K562 (cell line): Measurements from ENCODE around the gene CYP51A1. TPM values are rescaled to one million over a fixed set of nuclear protein-coding genes. Genes with fewer than 3 reads are reported as not detected.
A peak's percentile ranks its signal among the peaks of the same experiment; 100 is the strongest.

Experiments
- ADNP ChIP-seq: fragments of 200-800 bp; sonication (Bioruptor generic); IDR thresholded peaks from 2 replicates; pipeline ENCODE4 v1.6.1; 2016; ENCODE audit warnings: missing genetic modification characterization, missing compliant biosample characterization
- BRF1 ChIP-seq: IDR thresholded peaks from 3 replicates; pipeline ENCODE4 v1.6.1; 2011; ENCODE audit warnings: borderline replicate concordance, mild to moderate bottlenecking; ENCODE audit not compliant: insufficient read length; ENCODE audit errors: extremely low read depth
- CBX3 ChIP-seq, 2 experiments: IDR thresholded peaks; 1 replicate in 1 of 2; 2 replicates in 1 of 2; pipeline ENCODE4 v1.6.1; 2012; ENCODE audit warnings: inconsistent platforms in 2 of 2, low read length in 2 of 2, borderline replicate concordance in 1 of 2, control low read depth in 1 of 2
- CREBBP ChIP-seq: IDR thresholded peaks from one replicate; pipeline ENCODE4 v1.6.1; 2012; ENCODE audit warnings: low read depth, mild to moderate bottlenecking, control low read depth, inconsistent platforms, low read length
- DDX20 ChIP-seq: fragments of 450-650 bp; IDR thresholded peaks from 2 replicates; pipeline ENCODE4 v1.6.1; 2016; ENCODE audit warnings: missing genetic modification characterization, low read depth, mild to moderate bottlenecking, missing compliant biosample characterization, moderate library complexity
- ESRRA ChIP-seq: fragments of 450-650 bp; IDR thresholded peaks from 2 replicates; pipeline ENCODE4 v1.6.1; 2014; ENCODE audit warnings: low read depth, mild to moderate bottlenecking, moderate library complexity, borderline replicate concordance
- EWSR1 ChIP-seq: fragments of 450-650 bp; IDR thresholded peaks from 2 replicates; pipeline ENCODE4 v1.6.1; 2018; ENCODE audit warnings: borderline replicate concordance, mild to moderate bottlenecking, low read depth, moderate library complexity; ENCODE audit not compliant: partially characterized antibody
- GTF2A2 ChIP-seq: IDR thresholded peaks from 2 replicates; pipeline ENCODE4 v1.6.1; 2016; ENCODE audit warnings: mild to moderate bottlenecking, missing genetic modification characterization, missing compliant biosample characterization
- HNRNPLL ChIP-seq: fragments of 200-400 bp; formaldehyde crosslinking; IDR thresholded peaks from 2 replicates; pipeline ENCODE4 v1.6.1; 2017; ENCODE audit warnings: low read length, low read depth, mild to moderate bottlenecking; ENCODE audit not compliant: poor library complexity, severe bottlenecking
- KDM1A ChIP-seq, 2 experiments: fragments of 450-650 bp; IDR thresholded peaks; 2 replicates each; pipeline ENCODE4 v1.6.1; 2016; ENCODE audit warnings: mild to moderate bottlenecking in 2 of 2
- PHF8 ChIP-seq: fragments of 200-600 bp; sonication (generic); IDR thresholded peaks from 2 replicates; pipeline ENCODE4 v1.6.1; 2012; ENCODE audit warnings: mixed run types, mild to moderate bottlenecking, inconsistent platforms, low read length, moderate library complexity, borderline replicate concordance
- RCOR1 ChIP-seq, 2 experiments: IDR thresholded peaks; 2 replicates each; pipeline ENCODE4 v1.6.1; 2012; ENCODE audit warnings: low read depth in 2 of 2, low read length in 2 of 2, borderline replicate concordance in 1 of 2, improper control_type of control experiment in 1 of 2
- SPI1 ChIP-seq: IDR thresholded peaks from 2 replicates; pipeline ENCODE4 v1.6.1; 2011; ENCODE audit warnings: low read depth, low read length, control low read depth, borderline replicate concordance
- SREBF2 ChIP-seq: sonication (generic); formaldehyde crosslinking; IDR thresholded peaks from 2 replicates; pipeline ENCODE4 v1.4.0; 2020; ENCODE audit warnings: mild to moderate bottlenecking, missing genetic modification reagents
- TAF9B ChIP-seq: fragments of 450-650 bp; IDR thresholded peaks from 2 replicates; pipeline ENCODE4 v1.6.1; 2018; ENCODE audit warnings: mild to moderate bottlenecking; ENCODE audit not compliant: partially characterized antibody
- ZNF23 ChIP-seq: fragments of 250-450 bp; sonication (Bioruptor Pico); IDR thresholded peaks from 2 replicates; pipeline ENCODE4 v1.4.0; 2020; ENCODE audit warnings: mild to moderate bottlenecking
- ZNF239 ChIP-seq: fragments of 250-450 bp; sonication (Bioruptor Pico); IDR thresholded peaks from 2 replicates; pipeline ENCODE4 v1.4.0; 2020; ENCODE audit warnings: mild to moderate bottlenecking
- ZNF780A ChIP-seq: fragments of 250-450 bp; sonication (Bioruptor Pico); IDR thresholded peaks from 2 replicates; pipeline ENCODE4 v1.5.0; 2021; ENCODE audit warnings: mild to moderate bottlenecking
- polyA plus RNA-seq, 8 experiments: library from polyadenylated mRNA; depleted of rRNA in 4 of 8; stranded (reverse) in 5 of 8; unstranded in 3 of 8; fragments of >200 nt; fragmentation: Nextera tagmentation in 2 of 8; fragmentation: Illumina TruSeq in 1 of 8; extraction: Ambion mirVana in 2 of 8; extraction: Trizol in 1 of 8; gene quantifications; 2 replicates each; pipeline versions ENCODE4 v1.2.1 to v1.2.3, GENCODE V29; 2011 to 2014; ENCODE audit warnings: inconsistent platforms in 1 of 8, missing spikeins in 1 of 8
- total RNA-seq, 7 experiments: library from RNA; depleted of rRNA in 6 of 7; stranded (reverse); fragments of >200 nt in 6 of 7; fragmentation: Illumina TruSeq in 2 of 7; extraction: Trizol in 2 of 7; gene quantifications; 2 replicates each; pipeline versions ENCODE4 v1.2.1 to v1.2.3, GENCODE V29; 2011 to 2021; ENCODE audit warnings: low replicate concordance in 1 of 7
- TF ChIP-seq, protein P1 (sequence below): fragments of 250-450 bp; sonication (Bioruptor Pico); IDR thresholded peaks from 2 replicates; pipeline ENCODE4 v1.4.0; 2020
- TF ChIP-seq, protein P2 (sequence below): fragments of 250-450 bp; sonication (Bioruptor Pico); IDR thresholded peaks from 2 replicates; pipeline ENCODE4 v1.5.0; 2022; ENCODE audit warnings: mild to moderate bottlenecking

The CYP51A1 gene
- total and polyA plus RNA-seq, 9 of the 15 experiments (the other 6 are each of a cell fraction or from before 2014, with no cell fraction given): 35.4 to 151 (median 80.3) TPM

DNA sequence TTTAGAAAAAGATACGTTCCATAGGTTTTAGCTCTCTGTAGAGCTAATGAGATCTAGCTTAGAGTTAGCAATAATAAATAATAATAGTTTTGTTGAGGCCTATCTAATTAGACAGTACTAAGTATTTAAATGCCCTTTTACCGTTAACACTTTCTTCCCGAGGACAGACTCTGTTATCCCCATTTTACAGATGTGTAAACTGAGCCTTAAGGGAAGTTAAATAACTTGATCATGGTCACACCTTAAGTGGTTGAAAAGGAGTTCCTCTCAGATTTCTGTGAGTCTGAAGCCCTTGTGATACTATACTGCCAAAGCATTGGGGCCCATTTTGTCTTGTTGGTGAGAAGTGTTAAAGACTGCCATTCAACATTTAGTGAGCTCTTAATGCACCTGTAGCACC, 61.6 kb downstream of the CYP51A1 start (continued):
- TF ChIP-seq SPI1 (no peak), CBX3 (IDR thresholded peaks at IDR 0.05; ENCODE audit: borderline replicate concordance in 1 of 2, low read length in 2 of 2) (no peak), TAF9B (no peak), ZNF239 (CRISPR knock-in tag) (no peak), KDM1A (IDR thresholded peaks at IDR 0.05) (peak; percentile 48 to 55; a peak in 2 of 4 replicates), PHF8 (no peak), ESRRA (no peak), BRF1 (no peak), RCOR1 (IDR thresholded peaks at IDR 0.05; ENCODE audit: borderline replicate concordance in 1 of 2, low read depth in 2 of 2, low read length in 2 of 2) (0 out of 4 replicates have a peak, but pooled peaks of 1 of the 2 experiments have one; percentile 24), CREBBP (no peak), HNRNPLL (no peak), ADNP (peak; percentile 81; the same call in 1 of the 2 replicates), DDX20 (tag) (no peak), SREBF2 (CRISPR knock-in tag) (no peak), GTF2A2 (tag) (no peak), EWSR1 (no peak), ZNF780A (CRISPR knock-in tag) (no peak), ZNF23 (CRISPR knock-in tag) (no peak)
- TF ChIP-seq, protein P1, sequence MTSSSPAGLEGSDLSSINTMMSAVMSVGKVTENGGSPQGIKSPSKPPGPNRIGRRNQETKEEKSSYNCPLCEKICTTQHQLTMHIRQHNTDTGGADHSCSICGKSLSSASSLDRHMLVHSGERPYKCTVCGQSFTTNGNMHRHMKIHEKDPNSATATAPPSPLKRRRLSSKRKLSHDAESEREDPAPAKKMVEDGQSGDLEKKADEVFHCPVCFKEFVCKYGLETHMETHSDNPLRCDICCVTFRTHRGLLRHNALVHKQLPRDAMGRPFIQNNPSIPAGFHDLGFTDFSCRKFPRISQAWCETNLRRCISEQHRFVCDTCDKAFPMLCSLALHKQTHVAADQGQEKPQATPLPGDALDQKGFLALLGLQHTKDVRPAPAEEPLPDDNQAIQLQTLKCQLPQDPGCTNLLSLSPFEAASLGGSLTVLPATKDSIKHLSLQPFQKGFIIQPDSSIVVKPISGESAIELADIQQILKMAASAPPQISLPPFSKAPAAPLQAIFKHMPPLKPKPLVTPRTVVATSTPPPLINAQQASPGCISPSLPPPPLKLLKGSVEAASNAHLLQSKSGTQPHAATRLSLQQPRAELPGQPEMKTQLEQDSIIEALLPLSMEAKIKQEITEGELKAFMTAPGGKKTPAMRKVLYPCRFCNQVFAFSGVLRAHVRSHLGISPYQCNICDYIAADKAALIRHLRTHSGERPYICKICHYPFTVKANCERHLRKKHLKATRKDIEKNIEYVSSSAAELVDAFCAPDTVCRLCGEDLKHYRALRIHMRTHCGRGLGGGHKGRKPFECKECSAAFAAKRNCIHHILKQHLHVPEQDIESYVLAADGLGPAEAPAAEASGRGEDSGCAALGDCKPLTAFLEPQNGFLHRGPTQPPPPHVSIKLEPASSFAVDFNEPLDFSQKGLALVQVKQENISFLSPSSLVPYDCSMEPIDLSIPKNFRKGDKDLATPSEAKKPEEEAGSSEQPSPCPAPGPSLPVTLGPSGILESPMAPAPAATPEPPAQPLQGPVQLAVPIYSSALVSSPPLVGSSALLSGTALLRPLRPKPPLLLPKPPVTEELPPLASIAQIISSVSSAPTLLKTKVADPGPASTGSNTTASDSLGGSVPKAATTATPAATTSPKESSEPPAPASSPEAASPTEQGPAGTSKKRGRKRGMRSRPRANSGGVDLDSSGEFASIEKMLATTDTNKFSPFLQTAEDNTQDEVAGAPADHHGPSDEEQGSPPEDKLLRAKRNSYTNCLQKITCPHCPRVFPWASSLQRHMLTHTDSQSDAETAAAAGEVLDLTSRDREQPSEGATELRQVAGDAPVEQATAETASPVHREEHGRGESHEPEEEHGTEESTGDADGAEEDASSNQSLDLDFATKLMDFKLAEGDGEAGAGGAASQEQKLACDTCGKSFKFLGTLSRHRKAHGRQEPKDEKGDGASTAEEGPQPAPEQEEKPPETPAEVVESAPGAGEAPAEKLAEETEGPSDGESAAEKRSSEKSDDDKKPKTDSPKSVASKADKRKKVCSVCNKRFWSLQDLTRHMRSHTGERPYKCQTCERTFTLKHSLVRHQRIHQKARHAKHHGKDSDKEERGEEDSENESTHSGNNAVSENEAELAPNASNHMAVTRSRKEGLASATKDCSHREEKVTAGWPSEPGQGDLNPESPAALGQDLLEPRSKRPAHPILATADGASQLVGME (CRISPR knock-in tag): no peak
- TF ChIP-seq, protein P2, sequence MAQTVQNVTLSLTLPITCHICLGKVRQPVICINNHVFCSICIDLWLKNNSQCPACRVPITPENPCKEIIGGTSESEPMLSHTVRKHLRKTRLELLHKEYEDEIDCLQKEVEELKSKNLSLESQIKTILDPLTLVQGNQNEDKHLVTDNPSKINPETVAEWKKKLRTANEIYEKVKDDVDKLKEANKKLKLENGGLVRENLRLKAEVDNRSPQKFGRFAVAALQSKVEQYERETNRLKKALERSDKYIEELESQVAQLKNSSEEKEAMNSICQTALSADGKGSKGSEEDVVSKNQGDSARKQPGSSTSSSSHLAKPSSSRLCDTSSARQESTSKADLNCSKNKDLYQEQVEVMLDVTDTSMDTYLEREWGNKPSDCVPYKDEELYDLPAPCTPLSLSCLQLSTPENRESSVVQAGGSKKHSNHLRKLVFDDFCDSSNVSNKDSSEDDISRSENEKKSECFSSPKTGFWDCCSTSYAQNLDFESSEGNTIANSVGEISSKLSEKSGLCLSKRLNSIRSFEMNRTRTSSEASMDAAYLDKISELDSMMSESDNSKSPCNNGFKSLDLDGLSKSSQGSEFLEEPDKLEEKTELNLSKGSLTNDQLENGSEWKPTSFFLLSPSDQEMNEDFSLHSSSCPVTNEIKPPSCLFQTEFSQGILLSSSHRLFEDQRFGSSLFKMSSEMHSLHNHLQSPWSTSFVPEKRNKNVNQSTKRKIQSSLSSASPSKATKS (CRISPR knock-in tag): no peak
